NCI-H1092 treated with DMSO at 0.1 percent for 48 hours (cell line): ENCODE data around the gene CYP2W1.
A peak's percentile ranks its signal among the peaks of the same experiment; 100 is the strongest.
"Not testable (repeated sequence)": the region's sequence is repeated elsewhere in the genome, so short reads cannot be mapped to it uniquely, and the experiment has no call there.

Source experiments
- DNase-seq: peaks from one replicate; lab custom pipeline; 2025; lab: John Stamatoyannopoulos, UW

The CYP2W1 gene

DNA sequence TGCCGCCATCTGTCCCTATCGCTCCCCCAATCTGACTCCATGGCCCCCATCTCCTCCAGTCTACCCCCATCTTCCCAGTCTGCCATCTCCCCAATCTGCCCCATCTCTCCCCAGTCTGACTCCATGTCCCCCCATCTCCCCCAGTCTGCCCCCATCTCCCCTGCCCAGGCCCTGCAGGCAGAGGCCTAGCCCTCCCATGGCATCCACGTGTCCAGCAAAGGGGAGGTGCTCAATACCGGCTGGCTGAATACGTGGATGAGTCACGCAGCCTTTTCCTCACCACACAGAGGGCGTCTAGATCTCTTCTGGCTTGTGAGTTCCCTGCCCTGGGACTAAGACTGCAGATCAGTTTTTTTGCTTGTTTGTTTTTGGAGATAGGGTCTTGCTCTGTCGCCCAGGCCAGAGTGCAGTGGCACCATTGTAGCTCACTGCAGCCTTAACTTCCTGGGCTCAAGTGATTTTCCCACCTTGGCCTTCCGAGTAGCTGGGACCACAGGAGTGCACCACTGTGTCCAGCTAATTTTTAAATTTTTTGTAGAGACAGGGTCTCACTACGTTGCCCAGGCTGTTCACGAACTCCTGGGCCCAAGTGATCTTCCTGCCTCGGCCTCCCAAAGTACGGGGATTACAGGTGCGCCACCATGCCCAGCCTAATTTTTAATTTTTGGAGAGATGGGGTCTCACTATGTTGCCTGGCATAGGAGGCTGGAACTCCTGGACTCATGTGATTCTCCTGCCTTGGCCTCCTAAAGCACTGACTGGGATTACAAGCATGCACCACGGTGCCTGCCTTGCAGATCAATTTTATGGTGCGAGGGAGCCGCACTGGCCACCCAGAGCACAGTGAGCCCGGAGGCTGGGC lies 46.0 kb downstream of the CYP2W1 start:
- DNase-seq = peak; percentile 52

DNA sequence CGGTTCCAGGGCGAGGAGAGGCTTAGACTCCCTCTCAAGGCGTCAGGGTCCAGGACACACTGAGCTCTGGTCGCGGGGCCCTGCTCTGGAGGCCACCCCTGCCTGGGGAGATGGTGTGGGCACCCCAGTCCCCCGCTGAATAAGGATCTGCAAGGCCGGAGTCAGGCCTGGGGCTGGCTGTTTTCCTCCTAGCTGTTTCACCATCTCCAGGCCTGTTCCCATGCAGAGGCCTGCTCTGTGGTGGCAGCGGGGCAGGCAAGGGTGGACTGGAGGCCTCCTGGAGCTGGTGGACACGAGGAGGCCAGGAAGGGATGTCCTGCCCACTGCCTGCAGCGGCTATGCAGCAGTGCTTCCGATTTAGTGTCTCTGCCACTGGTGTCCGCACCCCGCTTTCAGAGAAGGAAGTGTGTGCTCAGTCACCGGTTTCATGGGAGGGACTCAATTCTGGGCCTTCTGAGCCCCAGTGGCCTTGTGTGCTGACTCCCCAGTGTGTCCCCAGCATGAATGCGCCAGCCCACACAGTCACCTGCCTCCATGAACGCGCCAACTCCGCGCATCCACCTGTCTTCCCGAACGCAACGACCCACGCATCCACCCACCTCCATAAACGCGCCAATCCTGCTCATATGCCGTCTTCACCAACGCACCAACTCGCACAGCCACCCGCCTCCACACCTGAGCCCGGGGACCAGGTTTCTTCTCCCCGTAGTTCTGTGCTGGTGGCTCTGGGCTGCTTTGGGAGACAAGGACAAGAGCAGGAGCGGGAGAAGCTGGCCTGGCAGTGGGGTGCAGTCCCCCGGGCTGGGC lies 46.9 kb downstream of the CYP2W1 start:
- no peak for DNase-seq

DNA sequence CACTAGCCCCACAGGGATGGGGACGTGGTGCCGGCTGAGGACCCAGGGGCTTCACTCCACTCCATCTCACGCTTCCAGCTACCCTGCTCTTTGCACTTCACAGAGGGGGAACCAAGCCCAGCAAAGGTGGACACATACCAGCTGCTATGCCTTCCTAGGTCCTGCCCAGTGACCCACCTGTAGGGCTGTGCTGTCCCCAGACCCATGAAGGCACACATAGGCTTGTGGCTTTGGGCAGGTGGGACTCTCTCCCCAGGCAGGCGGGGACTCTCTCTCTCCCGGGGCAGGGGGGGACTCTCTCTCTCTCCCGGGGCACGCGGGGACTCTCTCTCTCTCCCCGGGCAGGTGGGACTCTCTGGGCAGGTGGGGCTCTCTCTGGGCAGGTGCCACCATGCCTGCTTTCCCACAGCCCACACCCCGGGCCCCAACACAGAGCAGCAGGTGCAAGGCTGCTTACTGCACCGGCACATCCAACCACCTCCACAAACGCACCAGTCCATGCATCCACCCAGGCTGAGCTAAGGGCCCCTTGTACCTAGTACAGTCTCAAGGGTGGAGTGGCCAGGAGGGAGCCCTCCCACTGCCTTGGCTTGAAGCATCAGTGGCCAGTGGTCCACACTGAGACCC lies 47.6 kb downstream of the CYP2W1 start:
- DNase-seq = no peak

DNA sequence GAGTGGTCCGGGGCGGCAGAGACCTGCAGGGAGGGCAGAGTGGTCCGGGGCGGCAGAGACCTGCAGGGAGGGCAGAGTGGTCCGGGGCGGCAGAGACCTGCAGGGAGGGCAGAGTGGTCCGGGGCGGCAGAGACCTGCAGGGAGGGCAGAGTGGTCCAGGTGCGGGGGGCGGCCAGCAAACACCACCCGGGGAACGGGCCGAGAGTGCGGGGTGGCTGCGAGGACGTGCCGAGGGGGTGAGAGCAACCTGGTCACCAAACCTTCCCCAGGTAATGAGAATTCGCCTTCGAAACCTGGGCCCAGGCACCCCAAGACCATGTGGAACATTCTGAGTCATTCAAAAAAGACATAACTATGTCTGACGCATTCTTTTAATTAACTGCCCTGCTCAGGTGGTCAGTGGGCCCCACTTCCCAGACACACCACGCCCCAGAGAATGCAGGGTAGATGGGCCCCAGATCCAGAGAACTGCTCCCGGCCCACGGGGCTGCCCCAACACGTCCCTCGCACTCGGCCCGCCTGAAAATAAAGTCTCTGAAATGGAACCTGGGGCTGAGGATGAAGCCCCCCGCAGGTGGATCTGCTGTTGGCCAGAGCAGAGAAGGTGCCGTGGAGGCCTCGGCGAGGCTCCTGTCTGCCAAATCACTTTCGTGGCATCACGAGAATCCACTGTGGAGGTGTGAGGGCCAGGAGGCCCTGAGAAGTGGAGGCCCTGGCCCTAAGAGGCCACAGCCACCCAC lies 48.9 kb downstream of the CYP2W1 start:
- no peak for DNase-seq

DNA sequence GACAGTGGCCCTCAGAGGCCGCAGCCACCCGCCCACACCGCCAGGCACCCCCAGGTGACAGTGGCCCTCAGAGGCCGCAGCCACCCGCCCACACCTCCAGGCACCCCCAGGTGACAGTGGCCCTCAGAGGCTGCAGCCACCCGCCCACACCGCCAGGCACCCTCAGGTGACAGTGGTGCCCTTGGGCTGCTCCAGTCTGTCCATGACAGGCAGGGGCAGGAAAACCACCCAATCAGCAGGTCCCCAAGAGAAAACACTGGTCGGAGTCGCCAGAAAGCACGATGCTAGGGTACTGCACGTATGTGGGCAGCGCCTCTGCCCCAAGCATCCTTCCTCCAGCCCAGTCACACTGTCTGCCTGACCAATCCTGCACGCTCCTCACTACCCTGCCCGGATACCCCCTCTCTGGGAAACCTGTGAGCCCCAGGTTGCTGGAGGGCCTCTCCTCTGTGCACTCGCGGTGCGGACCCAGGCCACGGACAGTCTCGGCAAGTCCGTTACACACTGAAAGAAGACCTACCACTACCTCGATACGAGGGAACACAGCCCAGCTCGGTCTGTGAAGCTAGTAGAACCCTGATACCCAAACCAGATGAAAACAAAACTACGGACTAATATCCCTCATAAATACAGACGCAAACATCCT lies 49.7 kb downstream of the CYP2W1 start:
- no peak for DNase-seq

DNA sequence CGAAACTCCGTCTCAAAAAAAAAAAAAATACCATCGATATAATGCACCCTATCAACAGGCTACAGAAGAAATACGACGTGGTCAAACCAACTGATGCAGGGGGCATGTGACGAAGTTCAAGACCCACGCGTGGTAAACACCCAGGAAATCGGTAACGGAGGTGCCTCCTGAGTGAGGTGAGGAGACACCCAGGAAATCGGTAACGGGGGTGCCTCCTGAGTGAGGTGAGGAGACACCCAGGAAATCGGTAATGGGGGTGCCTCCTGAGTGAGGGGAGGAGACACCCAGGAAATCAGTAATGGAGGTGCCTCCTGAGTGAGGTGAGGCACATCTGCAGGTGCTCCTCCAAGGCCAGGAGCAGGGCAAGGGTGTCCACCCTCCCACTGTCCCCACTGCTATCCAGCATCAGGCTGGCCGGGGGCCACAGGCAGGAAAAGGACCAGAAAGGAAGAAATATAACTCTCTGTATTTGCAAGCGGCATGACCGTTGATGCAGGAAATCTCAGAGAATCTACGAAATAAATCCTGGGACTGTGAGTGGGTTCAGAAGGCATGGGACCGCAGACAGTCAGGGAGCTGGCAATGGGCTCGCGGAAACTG lies 50.7 kb downstream of the CYP2W1 start:
- DNase-seq = no peak

DNA sequence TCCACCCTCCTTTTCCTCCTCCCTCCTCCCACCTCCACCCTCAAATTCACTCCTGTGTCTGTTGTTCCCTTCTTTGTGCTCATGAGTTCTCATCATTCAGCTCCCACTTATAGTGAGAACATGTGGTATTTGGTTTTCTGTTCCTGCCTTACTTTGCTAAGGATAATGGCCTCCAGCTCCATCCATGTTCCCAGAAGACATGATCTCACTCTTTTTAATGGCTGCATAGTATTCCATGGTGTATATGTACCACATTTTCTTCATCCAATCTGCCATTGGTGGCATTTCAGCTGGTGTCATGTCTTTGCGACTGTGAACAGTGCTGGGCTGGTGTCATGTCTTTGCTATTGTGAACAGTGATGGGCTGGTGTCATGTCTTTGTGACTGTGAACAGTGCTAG lies 51.8 kb downstream of the CYP2W1 start:
- DNase-seq = not testable (repeated sequence)

DNA sequence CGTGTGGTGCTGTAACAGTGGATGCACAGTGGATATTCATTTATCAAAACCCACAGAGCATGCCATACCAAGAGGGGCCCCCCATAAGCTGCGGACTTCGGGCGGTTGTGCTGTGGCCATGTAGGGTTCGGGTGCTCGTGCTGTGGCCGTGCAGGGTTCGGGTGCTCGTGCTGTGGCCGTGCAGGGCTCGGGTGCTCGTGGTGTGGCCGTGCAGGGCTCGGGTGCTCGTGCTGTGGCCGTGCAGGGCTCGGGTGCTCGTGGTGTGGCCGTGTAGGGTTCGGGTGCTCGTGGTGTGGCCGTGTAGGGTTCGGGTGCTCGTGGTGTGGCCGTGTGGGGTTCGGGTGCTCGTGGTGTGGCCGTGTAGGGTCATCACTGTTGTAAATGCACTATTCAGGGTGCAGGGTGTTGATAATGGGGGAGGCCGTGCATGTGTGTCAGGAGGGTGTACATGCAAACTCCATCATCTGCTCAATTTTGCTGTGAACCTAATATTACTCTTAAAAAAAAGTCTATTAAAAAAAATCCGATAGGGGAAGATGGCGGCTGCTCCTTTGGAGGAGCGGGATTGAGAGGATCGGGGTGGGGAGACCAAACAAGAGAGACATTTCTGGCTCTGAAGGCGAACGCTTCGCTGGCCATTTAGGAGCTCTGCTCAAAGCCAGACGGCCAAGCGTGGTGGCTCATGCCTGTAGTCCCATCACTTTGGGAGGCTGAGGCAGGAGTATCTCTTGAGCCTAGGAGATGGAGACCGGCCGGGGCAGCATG lies 53.4 kb downstream of the CYP2W1 start:
- not testable (repeated sequence) for DNase-seq
